IMR-90 (cell line): ENCODE measurements around the gene CLHC1.

ENCODE experiments used
- CTCF ChIP-seq: conservative IDR thresholded peaks from 2 replicates; pipeline ENCODE4 v1.5.1; 2012; ENCODE audit warnings: mild to moderate bottlenecking, low read depth, low read length, improper control_type of control experiment
- MAFK ChIP-seq: IDR thresholded peaks from 2 replicates; pipeline ENCODE4 v1.6.1; 2012; ENCODE audit warnings: low read depth, low read length, improper control_type of control experiment
- MAZ ChIP-seq: IDR thresholded peaks from 2 replicates; pipeline ENCODE4 v1.6.1; 2012; ENCODE audit warnings: low read depth, mild to moderate bottlenecking, low read length, improper control_type of control experiment, moderate library complexity, borderline replicate concordance
- MXI1 ChIP-seq: IDR thresholded peaks from 2 replicates; pipeline ENCODE4 v1.6.1; 2012; ENCODE audit warnings: low read depth, mild to moderate bottlenecking, low read length, moderate library complexity, borderline replicate concordance
- POLR2A ChIP-seq: IDR thresholded peaks from 2 replicates; pipeline ENCODE4 v1.6.1; 2012; ENCODE audit warnings: mild to moderate bottlenecking, low read depth, low read length
- TF ChIP-seq, protein P1 (sequence below): fragments of 150-350 bp; IDR thresholded peaks from 2 replicates; pipeline ENCODE4 v1.6.1; 2016; ENCODE audit warnings: low read depth, mild to moderate bottlenecking, low read length, moderate library complexity, borderline replicate concordance

DNA sequence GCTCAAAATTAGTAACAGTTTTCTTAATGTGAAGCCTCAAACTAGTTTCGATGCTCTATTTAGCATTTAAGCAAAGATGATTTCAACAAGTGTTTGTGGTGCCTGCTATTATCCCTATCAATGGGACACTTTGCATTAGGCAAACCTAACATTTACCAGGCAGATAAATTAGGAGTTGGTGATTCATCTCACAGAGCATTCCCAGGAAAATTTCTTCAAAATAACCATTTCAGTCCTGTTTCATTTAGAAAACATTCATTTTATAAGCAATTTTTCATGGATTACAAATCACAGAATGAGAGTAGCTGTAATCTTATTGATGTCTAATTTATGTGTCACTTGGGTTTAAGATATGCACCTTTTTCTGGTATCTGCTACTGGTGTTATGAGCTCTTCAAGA is 62.7 kb downstream of the CLHC1 start:
- TF ChIP-seq CTCF (no peak), POLR2A (no peak), MXI1 (no peak), MAFK (no peak), MAZ (no peak)
- TF ChIP-seq, protein P1, sequence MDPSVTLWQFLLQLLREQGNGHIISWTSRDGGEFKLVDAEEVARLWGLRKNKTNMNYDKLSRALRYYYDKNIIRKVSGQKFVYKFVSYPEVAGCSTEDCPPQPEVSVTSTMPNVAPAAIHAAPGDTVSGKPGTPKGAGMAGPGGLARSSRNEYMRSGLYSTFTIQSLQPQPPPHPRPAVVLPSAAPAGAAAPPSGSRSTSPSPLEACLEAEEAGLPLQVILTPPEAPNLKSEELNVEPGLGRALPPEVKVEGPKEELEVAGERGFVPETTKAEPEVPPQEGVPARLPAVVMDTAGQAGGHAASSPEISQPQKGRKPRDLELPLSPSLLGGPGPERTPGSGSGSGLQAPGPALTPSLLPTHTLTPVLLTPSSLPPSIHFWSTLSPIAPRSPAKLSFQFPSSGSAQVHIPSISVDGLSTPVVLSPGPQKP = no peak
